ENCODE results near the gene UQCC2.

DNA sequence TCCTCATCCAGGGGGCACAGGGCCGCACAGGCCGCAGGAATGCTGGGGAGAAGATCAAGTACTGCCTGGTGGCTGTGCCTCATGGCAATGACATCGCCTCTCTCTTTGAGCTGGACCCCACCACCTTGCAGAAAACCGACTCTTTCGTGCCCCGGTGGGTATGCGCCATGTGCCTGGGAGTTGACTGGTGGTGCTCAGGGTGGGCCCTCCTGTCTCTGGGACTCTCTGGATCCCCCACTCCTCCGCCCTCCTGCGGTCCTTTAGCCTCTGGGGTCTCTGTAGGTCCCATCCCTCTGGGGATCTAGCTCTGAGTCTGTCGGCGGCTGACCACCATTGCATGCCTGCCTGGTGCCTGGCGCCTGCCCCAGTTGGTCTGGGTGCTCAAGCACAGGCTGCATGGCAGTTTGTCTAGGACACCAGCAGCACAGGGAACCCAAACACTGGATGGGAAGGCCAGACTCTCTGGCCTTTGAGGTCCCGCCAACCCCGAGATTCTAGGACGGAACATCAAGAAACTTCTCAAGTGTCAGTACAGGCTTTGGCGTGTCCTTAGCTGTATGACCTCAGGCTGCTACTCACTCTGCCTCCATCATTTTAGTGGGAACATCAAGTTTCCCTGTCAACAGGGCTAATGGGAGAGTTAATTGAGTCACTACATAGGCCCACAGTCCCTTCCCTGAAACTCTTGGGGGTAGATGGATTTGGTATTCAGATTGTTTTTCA, 47.6 kb downstream of the UQCC2 start:
- TF ChIP-seq GABPA (IDR thresholded peaks at IDR 0.05; ENCODE audit: low read depth) (no peak), CTCF (IDR thresholded peaks at IDR 0.05) (no peak), POLR2AphosphoS5 (IDR thresholded peaks at IDR 0.05; ENCODE audit: low read depth, low read length) (no peak), NFIC (IDR thresholded peaks at IDR 0.05; ENCODE audit: borderline replicate concordance) (no peak)

Data from SK-N-SH (cell line).